Adrenal gland (tissue), 5 donors: ENCODE measurements around the gene SLC35D3.

ENCODE experiments used
- CTCF ChIP-seq, 6 experiments: fragments of 450-650 bp in 4 of 6; fragments of 200-600 bp in 2 of 6; sonication (generic) in 1 of 6; IDR thresholded peaks; 1 replicate in 5 of 6; 2 replicates in 1 of 6; pipeline versions ENCODE4 v1.5.1 to v1.8.0; 2016 to 2021; ENCODE audit warnings: antibody characterized with exemption in 6 of 6, mild to moderate bottlenecking in 2 of 6, moderate library complexity in 1 of 6
- POLR2A ChIP-seq, 2 donors: fragments of 450-650 bp; IDR thresholded peaks; one replicate each; pipeline ENCODE4 v1.6.1; 2017; ENCODE audit warnings: antibody characterized with exemption in 2 of 2, mild to moderate bottlenecking in 2 of 2, moderate library complexity in 1 of 2
- donor health status: DM: no; HTN: no; CAD: no.

- TF ChIP-seq CTCF (IDR thresholded peaks at IDR 0.05) (no peak), POLR2A (IDR thresholded peaks at IDR 0.05) (no peak)
These were observed 31.1 kb upstream of the SLC35D3 start for GRCh38 chr6:136890986-136891385.
